GM23338 (cell line): ENCODE data around the gene POLE.

ENCODE experiments used
- CTCF ChIP-seq, 2 experiments: fragments of 200-600 bp in 1 of 2; sonication (generic) in 1 of 2; conservative IDR thresholded peaks; 2 replicates each; pipeline versions ENCODE4 v1.5.1 to v1.6.1; 2016 to 2017; ENCODE audit warnings: antibody characterized with exemption in 2 of 2, low read depth in 2 of 2, mild to moderate bottlenecking in 2 of 2, moderate library complexity in 1 of 2
- EZH2 ChIP-seq: fragments of 200-600 bp; sonication (generic); IDR thresholded peaks from one replicate; pipeline ENCODE4 v1.8.0; 2017; ENCODE audit warnings: antibody characterized with exemption, mild to moderate bottlenecking, low read depth; ENCODE audit not compliant: unreplicated experiment
- EZH2phosphoT487 ChIP-seq: fragments of 200-600 bp; sonication (generic); IDR thresholded peaks from one replicate; pipeline ENCODE4 v1.8.1; 2018; ENCODE audit warnings: antibody characterized with exemption; ENCODE audit not compliant: unreplicated experiment
- JUNB ChIP-seq: IDR thresholded peaks from one replicate; pipeline ENCODE4 v1.6.1; 2016; ENCODE audit warnings: antibody characterized with exemption; ENCODE audit not compliant: unreplicated experiment
- POLR2AphosphoS5 ChIP-seq: IDR thresholded peaks from 2 replicates; pipeline ENCODE4 v1.6.1; 2016; ENCODE audit warnings: antibody characterized with exemption, low read depth
- ZNF114 ChIP-seq: fragments of 250-450 bp; sonication (Bioruptor Pico); IDR thresholded peaks from 2 replicates; pipeline ENCODE4 v1.5.0; 2020; ENCODE audit warnings: mild to moderate bottlenecking, moderate library complexity

GRCh38 chr12:132604668-132605441, 82.3 kb downstream of the POLE start:
- TF ChIP-seq EZH2phosphoT487 (no peak), POLR2AphosphoS5 (no peak), CTCF (conservative IDR thresholded peaks at IDR 0.05; ENCODE audit: low read depth in 2 of 2) (no peak), ZNF114 (CRISPR knock-in tag) (no peak), JUNB (no peak), EZH2 (no peak)
